IPS-20b (cell line): ENCODE results near the gene ITPR1.

ENCODE experiments used
- H3K27ac ChIP-seq: one replicate; pipeline ENCODE4 v1.5.1; 2013; ENCODE audit warnings: low read length
- H3K27me3 ChIP-seq: 2 replicates; pipeline ENCODE4 v1.6.1; 2013; ENCODE audit warnings: mild to moderate bottlenecking, low read length, inconsistent platforms; ENCODE audit not compliant: insufficient read depth
- H3K36me3 ChIP-seq: 2 replicates; pipeline ENCODE4 v1.6.1; 2013; ENCODE audit warnings: low read depth, mild to moderate bottlenecking, inconsistent platforms, low read length, moderate library complexity; ENCODE audit not compliant: insufficient read depth
- H3K4me1 ChIP-seq: 2 replicates; pipeline ENCODE4 v1.6.1; 2013; ENCODE audit warnings: mild to moderate bottlenecking, control low read depth, inconsistent platforms, low read length, moderate library complexity; ENCODE audit not compliant: insufficient read depth
- H3K4me3 ChIP-seq: 2 replicates; pipeline ENCODE4 v1.5.1; 2013; ENCODE audit warnings: mild to moderate bottlenecking, low read length, inconsistent platforms
- H3K9ac ChIP-seq: 2 replicates; pipeline ENCODE4 v1.6.1; 2013; ENCODE audit warnings: low read depth, mild to moderate bottlenecking, inconsistent platforms, low read length, moderate library complexity
- H3K9me3 ChIP-seq: 2 replicates; pipeline ENCODE4 v1.6.1; 2013; ENCODE audit warnings: mild to moderate bottlenecking, low read depth, low read length, inconsistent platforms; ENCODE audit not compliant: insufficient read depth

The ITPR1 gene

DNA sequence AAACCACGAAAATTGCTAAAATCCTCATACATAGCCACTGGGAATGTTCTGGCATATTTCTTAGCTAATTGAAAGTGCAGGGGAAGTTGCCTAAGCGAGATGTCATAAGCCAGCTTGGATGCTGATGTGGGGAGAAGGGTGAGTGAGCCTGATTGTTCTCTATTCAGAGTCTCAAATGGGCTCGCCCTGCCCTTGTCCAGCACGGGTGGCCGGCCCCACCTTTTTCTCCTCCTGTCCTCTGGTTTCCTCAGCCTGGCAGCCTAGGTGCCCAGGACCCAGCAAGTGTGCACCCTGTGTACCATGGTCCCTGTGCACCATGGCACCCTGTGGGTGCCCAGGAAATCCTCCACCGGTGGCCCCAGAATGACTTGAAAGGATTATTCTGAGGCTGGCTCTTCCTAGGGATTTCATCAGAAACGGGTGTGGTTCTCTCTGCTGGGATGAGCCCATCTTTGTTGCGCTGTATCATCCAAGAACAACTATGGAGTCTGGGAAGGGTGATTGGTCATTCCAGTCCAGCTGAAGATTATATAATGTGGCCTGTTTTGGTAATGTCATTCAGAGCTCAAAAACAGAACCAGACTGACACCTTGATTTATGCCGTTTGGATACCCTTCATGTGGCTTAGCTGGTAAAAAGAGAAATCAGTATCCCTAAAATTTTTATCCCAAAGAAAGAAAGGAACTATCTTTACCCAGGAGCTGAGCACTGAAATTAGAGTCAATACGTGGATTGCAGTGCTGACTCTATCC, 335.3 kb downstream of the ITPR1 start:
- Histone ChIP-seq H3K9me3 (no peaks in the 10 kb centered on the region), H3K27ac (no peak overlapping the region), H3K4me3 (no peak overlapping the region), H3K27me3 (no peaks in the 10 kb centered on the region), H3K36me3 (no peaks in the 10 kb centered on the region), H3K4me1 (peaks cover 14% of the 10 kb centered on the region), H3K9ac (no peak overlapping the region)

- no peak overlapping the region for H3K9ac ChIP-seq
- H3K4me3 ChIP-seq = no peak overlapping the region
- no peak overlapping the region for H3K27ac ChIP-seq
- H3K36me3 ChIP-seq = no peaks in the 10 kb centered on the region
- peaks cover 14% of the 10 kb centered on the region for H3K4me1 ChIP-seq
- H3K27me3 ChIP-seq = no peaks in the 10 kb centered on the region
- H3K9me3 ChIP-seq = no peaks in the 10 kb centered on the region
Measured at GRCh38 chr3:4829031-4829394, 335.9 kb downstream of the ITPR1 start.

DNA sequence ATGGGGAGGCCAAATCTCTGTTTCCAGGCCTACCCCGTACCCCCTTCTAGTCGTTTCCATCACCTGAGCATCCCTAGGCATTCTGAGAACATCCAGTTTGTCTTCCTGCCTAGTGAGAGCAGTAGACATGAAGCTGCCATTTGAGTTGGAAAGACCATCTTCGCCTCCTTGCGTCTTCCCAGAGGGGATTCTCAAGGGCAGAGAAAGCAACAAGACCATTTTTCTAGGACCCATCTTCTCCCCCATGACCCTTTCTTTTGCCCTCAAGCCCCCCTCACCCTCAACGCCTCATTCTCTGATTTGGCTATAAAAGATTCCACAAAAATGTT, 337.4 kb downstream of the ITPR1 start:
- H3K9ac ChIP-seq = no peak overlapping the region
- H3K27ac ChIP-seq = no peak overlapping the region
- H3K4me1 ChIP-seq = peaks cover 7% of the 10 kb centered on the region
- no peaks in the 10 kb centered on the region for H3K27me3 ChIP-seq
- H3K4me3 ChIP-seq = no peak overlapping the region
- no peaks in the 10 kb centered on the region for H3K36me3 ChIP-seq
- H3K9me3 ChIP-seq = no peaks in the 10 kb centered on the region

DNA sequence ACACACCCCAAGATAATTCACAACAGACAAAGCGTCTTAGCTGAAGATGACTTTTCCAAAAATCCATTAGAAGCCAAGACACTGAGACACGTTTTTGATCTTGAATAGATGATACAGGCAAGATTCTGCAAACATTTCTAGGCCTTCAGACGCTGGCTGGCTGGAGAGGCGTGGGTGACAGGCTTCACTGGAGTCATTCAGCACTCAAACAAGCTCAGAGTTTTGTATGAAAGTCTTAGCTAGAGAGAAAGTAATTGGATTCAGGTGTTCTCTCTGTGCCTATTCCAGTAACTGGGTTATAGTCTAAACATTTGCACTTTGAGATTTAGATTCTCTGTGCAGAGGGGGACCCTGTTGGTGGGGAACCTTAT, 338.4 kb downstream of the ITPR1 start:
- peaks cover 5% of the 10 kb centered on the region; the same call in 1 of the 2 replicates for H3K4me1 ChIP-seq
- H3K9ac ChIP-seq = no peak overlapping the region
- no peaks in the 10 kb centered on the region for H3K27me3 ChIP-seq
- H3K27ac ChIP-seq = no peak overlapping the region
- no peaks in the 10 kb centered on the region for H3K36me3 ChIP-seq
- H3K9me3 ChIP-seq = no peaks in the 10 kb centered on the region
- no peak overlapping the region for H3K4me3 ChIP-seq

GRCh38 chr3:4833471-4833870, 340.3 kb downstream of the ITPR1 start:
- Histone ChIP-seq H3K9ac (no peak overlapping the region), H3K36me3 (no peaks in the 10 kb centered on the region), H3K4me3 (no peak overlapping the region), H3K4me1 (peaks cover 5% of the 10 kb centered on the region; the same call in 1 of the 2 replicates), H3K27ac (no peak overlapping the region), H3K27me3 (no peaks in the 10 kb centered on the region), H3K9me3 (no peaks in the 10 kb centered on the region)

- peaks cover 5% of the 10 kb centered on the region; the same call in 1 of the 2 replicates for H3K4me1 ChIP-seq
- no peaks in the 10 kb centered on the region for H3K9me3 ChIP-seq
- no peak overlapping the region for H3K9ac ChIP-seq
- H3K27me3 ChIP-seq = no peaks in the 10 kb centered on the region
- no peaks in the 10 kb centered on the region for H3K36me3 ChIP-seq
- H3K4me3 ChIP-seq = no peak overlapping the region
- H3K27ac ChIP-seq = no peak overlapping the region
Measured at GRCh38 chr3:4834403-4834866, 341.3 kb downstream of the ITPR1 start.

DNA sequence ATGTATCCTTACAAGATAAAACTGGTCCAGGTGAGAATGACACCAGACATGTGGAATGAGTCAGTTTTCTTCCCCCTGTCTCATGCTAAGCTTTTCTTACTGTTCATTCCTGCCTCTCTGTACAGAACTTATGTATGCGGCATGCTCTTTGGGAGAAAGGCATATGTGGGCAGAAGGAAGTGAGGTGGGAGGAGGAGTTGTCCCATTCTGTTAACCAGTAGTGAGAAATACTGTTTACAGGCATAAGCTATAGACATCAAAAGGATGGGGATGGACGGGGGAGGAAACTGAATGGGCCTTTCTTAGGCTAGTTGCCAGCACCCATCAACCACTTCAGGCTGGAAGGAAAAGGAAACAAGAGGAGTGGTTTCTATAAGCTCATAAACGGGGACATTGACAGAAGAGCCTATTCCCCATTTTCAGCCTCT, 342.5 kb downstream of the ITPR1 start:
- no peak overlapping the region for H3K4me3 ChIP-seq
- no peak overlapping the region for H3K9ac ChIP-seq
- peaks cover 5% of the 10 kb centered on the region; the same call in 1 of the 2 replicates for H3K4me1 ChIP-seq
- H3K27me3 ChIP-seq = no peaks in the 10 kb centered on the region
- no peaks in the 10 kb centered on the region for H3K9me3 ChIP-seq
- no peaks in the 10 kb centered on the region for H3K36me3 ChIP-seq
- no peak overlapping the region for H3K27ac ChIP-seq

DNA sequence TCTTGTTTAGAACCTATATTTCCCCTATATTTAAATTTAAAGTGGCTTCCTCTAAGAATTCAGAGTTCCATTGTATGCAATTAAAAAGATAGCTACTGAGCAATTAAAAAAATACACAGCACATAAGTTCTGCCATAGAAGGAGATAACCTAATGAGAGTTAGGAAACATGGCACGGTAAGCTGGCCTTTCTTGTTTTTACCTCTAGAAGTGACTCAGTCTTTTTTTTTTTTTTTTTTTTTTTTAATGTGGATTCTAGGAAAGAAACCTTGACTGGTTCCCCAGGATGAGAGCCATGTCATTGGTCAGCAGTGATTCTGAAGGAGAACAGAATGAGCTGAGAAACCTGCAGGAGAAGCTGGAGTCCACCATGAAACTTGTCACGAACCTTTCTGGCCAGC, 343.4 kb downstream of the ITPR1 start:
- H3K4me3 ChIP-seq = no peak overlapping the region
- no peaks in the 10 kb centered on the region for H3K27me3 ChIP-seq
- H3K4me1 ChIP-seq = peaks cover 6% of the 10 kb centered on the region; the same call in 1 of the 2 replicates
- H3K9me3 ChIP-seq = no peaks in the 10 kb centered on the region
- no peaks in the 10 kb centered on the region for H3K36me3 ChIP-seq
- H3K27ac ChIP-seq = no peak overlapping the region
- no peak overlapping the region for H3K9ac ChIP-seq

- Histone ChIP-seq H3K27me3 (no peaks in the 10 kb centered on the region), H3K36me3 (no peaks in the 10 kb centered on the region), H3K4me1 (peaks cover 10% of the 10 kb centered on the region; the same call in 1 of the 2 replicates), H3K9ac (no peak overlapping the region), H3K27ac (no peak overlapping the region), H3K9me3 (no peaks in the 10 kb centered on the region), H3K4me3 (no peak overlapping the region)
Measured at GRCh38 chr3:4837374-4837930, 344.3 kb downstream of the ITPR1 start.

GRCh38 chr3:4838621-4839022, 345.5 kb downstream of the ITPR1 start:
- Histone ChIP-seq H3K9me3 (no peaks in the 10 kb centered on the region), H3K4me1 (peaks cover 10% of the 10 kb centered on the region; the same call in 1 of the 2 replicates), H3K27ac (no peak overlapping the region), H3K27me3 (no peaks in the 10 kb centered on the region), H3K9ac (no peak overlapping the region), H3K36me3 (no peaks in the 10 kb centered on the region), H3K4me3 (no peak overlapping the region)

DNA sequence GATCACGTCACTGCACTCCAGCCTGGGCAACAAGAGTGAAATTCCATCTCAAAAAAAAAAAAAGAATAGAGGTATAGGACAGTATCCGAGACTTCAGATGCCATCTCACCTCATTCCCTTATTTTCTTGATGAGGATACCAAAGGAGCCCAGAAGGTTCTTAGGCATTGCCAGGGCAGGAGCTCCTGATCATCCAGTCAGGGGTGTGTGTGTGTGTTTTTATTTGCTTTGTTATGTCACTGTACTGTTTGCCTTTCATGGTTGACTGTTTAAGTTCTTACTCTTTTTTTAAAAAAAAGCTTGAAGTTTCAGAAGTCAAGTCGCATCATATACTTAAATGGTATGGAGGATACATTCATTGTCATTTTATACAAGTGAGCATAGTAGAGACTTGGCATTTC, 346.1 kb downstream of the ITPR1 start:
- Histone ChIP-seq H3K4me3 (no peak overlapping the region), H3K27ac (no peak overlapping the region), H3K27me3 (no peaks in the 10 kb centered on the region), H3K9me3 (no peaks in the 10 kb centered on the region), H3K9ac (no peak overlapping the region), H3K4me1 (peaks cover 10% of the 10 kb centered on the region; the same call in 1 of the 2 replicates), H3K36me3 (no peaks in the 10 kb centered on the region)

- Histone ChIP-seq H3K27ac (no peak overlapping the region), H3K9ac (no peak overlapping the region), H3K4me3 (no peak overlapping the region), H3K4me1 (peaks cover 10% of the 10 kb centered on the region; the same call in 1 of the 2 replicates), H3K27me3 (no peaks in the 10 kb centered on the region), H3K9me3 (no peaks in the 10 kb centered on the region), H3K36me3 (no peaks in the 10 kb centered on the region)
Measured at GRCh38 chr3:4841225-4841624, 348.1 kb downstream of the ITPR1 start.
